ENCODE results near the gene MYO1A.

MYO1A gene

DNA sequence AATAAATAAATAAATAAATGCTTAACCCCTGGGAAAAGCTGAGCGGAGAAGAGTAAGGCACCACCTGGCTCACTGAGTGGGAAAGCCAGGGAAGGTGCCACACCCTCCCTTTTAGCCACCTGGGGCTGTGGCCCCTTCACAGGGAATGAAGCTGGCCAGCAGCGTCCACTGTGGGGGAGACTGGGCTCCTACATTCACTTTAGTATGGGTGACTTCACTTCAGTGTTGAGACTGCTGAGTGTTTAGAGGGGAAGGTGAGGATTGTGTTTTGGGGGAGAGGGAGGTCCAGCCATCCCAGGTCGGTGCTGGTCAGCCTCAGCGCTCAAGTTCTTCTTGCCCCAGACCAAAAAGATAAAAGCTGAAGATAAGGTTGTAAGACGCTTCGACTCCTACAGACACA lies 40.6 kb upstream of the MYO1A start:
- TF ChIP-seq ZFX (IDR thresholded peaks at IDR 0.05): no peak
- TF ChIP-seq, protein P1, sequence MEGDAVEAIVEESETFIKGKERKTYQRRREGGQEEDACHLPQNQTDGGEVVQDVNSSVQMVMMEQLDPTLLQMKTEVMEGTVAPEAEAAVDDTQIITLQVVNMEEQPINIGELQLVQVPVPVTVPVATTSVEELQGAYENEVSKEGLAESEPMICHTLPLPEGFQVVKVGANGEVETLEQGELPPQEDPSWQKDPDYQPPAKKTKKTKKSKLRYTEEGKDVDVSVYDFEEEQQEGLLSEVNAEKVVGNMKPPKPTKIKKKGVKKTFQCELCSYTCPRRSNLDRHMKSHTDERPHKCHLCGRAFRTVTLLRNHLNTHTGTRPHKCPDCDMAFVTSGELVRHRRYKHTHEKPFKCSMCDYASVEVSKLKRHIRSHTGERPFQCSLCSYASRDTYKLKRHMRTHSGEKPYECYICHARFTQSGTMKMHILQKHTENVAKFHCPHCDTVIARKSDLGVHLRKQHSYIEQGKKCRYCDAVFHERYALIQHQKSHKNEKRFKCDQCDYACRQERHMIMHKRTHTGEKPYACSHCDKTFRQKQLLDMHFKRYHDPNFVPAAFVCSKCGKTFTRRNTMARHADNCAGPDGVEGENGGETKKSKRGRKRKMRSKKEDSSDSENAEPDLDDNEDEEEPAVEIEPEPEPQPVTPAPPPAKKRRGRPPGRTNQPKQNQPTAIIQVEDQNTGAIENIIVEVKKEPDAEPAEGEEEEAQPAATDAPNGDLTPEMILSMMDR (conservative IDR thresholded peaks at IDR 0.05): no peak
- no peak overlapping the region for H3K27ac ChIP-seq

- TF ChIP-seq, protein P1 (conservative IDR thresholded peaks at IDR 0.05): no peak
- no peak for TF ChIP-seq ZFX (IDR thresholded peaks at IDR 0.05)
- H3K27ac ChIP-seq: peak overlapping the region; percentile 81
Observed at GRCh38 chr12:57089271-57090245, 39.6 kb upstream of the MYO1A start.

GRCh38 chr12:57088354-57089270 lies 38.7 kb upstream of the MYO1A start, which contains the start of gene NAB2:
Gene NAB2 (plus strand): TSS chr12:57089114. CDS start chr12:57089272, 158 bp downstream.
- TF ChIP-seq ZFX (IDR thresholded peaks at IDR 0.05): no peak
- TF ChIP-seq, protein P1 (conservative IDR thresholded peaks at IDR 0.05): no peak
- H3K27ac ChIP-seq: peak within 1 kb of the TSS; percentile 81

- peak overlapping the region; percentile 81 for H3K27ac ChIP-seq
- TF ChIP-seq, protein P1 (conservative IDR thresholded peaks at IDR 0.05): no peak
- TF ChIP-seq ZFX (IDR thresholded peaks at IDR 0.05): no peak
Observed at GRCh38 chr12:57087691-57088353, 37.9 kb upstream of the MYO1A start.

DNA sequence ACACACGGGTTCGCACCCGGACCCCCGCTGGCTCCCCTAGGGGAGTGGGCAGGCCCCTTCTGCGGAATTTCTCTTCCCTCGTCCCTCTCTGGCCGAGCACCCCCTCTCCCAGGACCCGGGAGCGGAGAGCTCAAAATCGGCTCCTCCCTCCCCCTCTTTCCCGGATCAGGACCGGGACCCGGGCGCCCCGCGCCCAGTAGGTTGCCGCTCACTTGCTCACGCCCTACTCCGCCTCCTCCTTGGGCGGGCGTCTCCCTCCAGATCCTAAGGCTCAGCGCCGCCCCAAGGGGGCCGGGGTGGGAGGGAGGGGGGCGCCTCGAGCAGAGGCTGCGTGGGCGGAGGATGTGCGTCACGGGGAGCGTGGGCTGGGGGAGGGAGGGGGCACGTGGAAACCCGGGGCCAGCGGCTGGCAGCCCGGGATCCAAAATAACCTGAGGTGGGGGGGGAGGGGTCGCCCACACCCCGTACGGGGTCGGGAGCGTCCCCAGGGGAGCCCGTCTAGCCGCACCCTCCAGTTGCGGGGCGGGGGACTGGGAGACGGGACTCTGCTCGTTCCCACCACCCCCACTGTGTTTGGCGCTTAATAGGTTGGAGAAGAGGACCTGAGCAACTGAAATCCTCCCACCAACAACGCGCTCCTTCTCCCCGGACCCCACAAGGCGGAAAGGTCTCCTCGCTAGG lies 37.2 kb upstream of the MYO1A start:
- peak overlapping the region; percentile 81 for H3K27ac ChIP-seq

DNA sequence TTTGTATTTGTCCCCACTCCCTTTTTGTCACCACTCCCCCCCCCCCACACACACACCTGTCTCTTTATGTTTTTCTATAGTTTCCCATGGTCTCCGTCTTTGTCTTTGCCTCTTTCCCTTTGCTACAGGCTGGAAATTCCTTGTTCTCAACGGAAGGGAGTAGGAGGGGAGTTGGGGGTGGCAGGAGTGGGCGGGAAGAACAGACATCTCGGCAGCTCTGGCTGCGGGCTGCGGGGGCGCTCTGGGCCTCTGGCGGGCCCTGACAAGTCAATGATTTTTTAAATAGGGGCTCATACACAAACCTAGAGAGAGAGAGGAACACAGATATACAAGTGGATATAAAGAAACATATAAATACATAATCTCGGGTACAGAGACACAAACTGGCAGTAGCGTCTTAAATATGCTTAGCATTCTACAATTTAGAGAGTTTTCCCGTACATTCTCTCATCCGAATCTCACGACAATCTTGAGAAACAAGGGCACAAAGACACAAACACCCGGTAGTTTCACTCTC lies 36.6 kb upstream of the MYO1A start:
- no peak for TF ChIP-seq ZFX (IDR thresholded peaks at IDR 0.05)
- peak overlapping the region; percentile 81 for H3K27ac ChIP-seq

More for the DNA sequence above, 37.2 kb upstream of the MYO1A start:
- TF ChIP-seq, protein P1 (conservative IDR thresholded peaks at IDR 0.05): no peak
- TF ChIP-seq ZFX (IDR thresholded peaks at IDR 0.05): no peak
